Midbrain (tissue), 1 donor: ENCODE results near the gene VMO1.
A peak's percentile ranks its signal among the peaks of the same experiment; 100 is the strongest.

Experiments used
- DNase-seq: peaks from one replicate; lab custom pipeline; 2025; lab: John Stamatoyannopoulos, UW

VMO1 gene

DNA sequence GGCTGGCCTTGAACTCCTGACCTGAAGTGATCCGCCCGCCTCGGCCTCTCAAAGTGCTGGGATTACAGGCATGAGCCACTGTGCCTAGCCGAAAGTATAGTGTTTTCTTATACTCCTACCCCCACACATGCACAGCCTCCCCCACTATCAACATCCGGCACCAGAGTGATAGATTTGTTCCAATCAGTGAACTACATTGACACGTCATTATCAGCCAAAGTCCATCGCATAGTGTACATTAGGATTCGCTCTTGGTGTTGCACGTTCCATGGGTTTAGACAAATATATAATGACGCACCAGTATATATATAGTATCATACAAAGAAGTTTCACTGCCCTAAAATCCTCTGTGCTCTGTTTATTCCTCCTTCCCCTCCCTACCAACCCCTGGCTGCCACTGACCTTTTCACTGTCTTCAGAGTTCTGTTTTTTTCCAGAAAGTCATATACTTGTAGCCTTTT lies 26.4 kb downstream of the VMO1 start:
- DNase-seq = no peak

DNA sequence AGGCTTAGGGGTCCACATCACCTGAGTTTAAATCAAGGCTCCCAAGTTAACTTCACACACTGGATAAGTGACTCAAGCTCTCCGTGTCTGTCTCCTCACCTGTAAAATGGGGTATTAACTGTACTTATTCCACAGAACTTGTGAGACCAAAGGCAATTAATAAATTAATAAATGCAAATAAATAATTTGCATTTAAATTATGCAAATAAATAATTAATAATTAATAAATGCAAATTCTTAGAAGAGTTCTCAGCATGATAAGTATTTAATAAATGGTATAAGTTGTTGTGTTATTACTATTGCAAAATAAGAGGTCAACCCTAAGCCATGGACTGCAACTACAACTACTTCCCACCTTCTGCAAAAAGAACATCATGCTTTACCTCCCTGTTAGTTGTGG lies 32.8 kb downstream of the VMO1 start:
- no peak for DNase-seq

DNA sequence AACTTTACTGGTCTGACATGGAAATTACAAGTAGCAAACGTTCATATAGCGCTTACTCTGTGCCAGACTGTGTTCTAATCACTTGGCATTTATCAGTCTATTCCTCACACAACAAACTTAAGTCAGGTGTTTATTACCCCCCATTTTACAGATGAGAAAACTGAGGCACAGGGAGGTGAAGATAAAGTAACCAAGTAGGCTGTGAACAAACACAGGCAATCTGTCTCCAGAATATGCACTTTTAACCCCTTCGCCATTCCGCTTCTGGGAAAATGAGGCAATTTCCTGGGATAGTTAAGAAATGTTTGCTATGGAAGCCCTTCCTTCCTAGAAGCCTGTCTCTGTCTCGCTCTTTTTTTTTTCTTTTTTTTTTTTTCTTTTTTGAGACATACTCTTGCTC lies 34.2 kb downstream of the VMO1 start:
- no peak for DNase-seq

DNA sequence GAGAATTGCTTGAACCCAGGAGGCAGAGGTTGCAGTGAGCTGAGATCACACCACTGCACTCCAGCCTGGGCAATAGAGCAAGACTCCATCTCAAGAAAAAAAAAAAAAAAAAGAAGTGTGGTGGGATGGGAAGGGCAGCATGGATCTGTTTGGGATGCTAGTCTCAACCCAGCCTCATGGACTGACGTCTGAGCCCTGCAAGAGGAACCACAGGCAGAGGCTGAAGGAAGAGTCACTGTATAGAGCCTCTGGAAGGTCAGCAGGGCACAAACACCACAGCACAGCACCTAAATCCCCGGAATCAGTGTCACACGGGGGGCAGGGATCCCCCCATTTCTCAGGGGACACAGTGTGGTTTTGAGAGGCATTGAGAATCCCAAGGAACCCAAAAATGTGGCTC lies 35.6 kb downstream of the VMO1 start:
- no peak for DNase-seq

DNA sequence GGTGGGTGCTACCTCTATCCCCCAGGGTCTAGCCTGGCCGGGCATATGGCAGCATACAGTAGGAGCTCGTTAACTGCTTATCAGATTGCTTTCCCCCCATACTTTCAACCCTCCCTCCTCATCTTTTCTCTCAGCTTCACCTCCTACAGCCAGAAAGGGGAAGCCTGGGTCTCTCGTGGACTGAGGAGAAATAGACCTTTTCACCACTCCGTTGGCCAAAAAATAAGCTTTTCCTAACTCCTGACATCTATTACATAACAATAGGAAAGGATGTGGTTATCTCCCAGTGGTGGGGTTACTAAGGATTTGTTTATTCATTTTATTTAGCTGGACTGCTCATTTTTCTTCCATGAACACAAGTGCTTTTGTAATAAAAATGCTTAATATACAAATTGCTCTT lies 37.5 kb downstream of the VMO1 start:
- DNase-seq = no peak

DNA sequence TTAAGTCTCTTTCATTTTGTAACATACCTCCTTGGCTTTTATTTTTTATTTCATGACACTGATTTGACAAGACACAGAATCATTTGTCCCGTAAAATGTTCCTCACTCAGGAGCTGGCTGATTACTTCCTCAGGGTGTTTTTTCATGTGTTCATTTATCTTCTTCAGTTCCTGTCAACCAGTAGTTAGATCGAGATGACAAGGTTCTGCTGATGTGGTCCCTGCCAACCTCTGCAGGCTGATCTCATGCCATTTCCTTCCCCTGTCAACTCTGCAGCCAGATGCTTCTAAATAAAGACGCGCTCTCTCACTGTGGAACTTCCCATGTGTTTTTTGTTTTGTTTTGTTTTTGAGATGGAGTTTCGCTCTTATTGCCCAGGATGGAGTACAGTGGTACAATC lies 38.3 kb downstream of the VMO1 start:
- no peak for DNase-seq

DNA sequence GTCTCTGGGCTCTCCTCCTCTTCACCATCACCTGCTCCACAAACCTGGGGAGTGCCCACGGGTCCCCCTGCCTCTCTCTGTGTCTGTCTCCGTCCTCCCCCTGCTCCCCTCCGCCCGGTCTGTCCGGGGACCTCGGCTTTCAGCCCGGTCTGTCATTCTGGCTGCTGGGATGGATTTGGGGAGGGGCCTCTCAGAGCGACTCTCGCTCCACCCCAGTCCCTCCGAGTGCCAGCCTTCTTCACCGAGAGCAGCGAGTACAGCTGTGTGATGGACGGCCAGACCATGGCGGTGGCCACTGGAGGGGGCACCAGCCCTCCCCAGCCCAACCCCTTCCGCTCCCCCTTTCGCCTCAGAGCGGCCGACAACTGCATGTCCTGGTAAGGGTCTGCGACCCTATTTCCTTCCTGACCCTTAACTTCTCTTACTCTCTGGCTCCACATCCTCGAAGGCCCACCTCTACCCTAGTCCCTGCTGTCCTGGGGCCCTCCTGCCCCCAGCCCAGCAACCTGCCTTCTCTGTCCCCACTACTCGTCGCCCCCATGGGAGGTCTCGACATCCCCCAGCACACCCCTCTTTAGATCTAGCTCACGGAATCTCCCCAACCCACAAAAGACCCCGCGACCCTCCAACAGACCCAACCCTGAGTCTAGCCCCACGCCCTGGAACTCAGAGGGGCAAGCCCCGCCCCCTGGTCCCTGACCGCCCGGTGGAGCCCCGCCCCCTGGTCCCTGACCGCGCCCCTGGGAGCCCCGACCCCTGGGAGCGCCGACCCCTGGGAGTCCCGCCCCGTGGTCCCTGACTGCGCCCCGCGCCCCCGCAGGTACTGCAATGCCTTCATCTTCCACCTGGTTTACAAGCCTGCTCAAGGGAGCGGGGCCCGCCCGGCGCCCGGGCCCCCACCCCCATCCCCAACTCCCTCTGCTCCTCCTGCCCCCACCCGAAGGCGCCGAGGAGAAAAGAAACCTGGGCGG lies 40.9 kb downstream of the VMO1 start:
- DNase-seq = no peak

DNA sequence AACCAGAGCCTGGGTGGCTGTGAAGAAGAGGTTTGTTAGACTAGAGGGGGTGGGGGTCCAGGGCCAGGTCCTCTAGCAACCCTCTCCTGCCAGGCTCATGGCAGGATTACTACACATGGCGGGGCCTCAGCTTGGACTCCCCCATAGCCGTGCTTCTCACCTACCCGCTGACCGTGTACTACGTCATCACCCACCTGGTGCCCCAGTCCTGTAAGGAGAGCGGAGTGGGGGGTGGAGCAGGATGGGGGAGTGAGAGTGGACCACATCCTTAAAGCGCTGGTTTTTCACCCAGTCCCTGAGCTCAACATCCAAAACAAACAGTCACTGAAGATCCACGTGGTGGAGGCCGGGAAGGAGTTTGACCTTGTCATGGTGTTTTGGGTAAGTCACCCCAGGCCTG lies 42.3 kb downstream of the VMO1 start:
- DNase-seq = no peak

DNA sequence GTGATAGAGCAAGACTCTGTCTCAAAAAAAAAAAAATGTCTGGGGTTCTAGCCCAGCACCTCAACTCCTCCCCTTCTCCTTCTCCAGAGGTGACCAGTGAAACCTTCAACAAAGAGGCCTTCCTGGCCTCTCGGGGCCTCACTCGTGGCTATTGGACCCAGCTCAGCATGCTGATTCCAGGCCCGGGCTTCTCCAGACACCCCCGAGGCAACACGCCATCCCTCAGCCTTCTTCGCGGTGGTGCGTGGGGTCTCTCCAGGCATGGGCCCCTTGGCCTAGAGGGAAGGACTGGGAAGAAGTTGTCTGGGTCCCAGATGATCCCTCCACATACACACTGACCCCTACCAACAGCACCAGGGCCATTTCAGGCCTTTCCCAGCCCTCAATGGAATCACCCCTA lies 42.9 kb downstream of the VMO1 start:
- no peak for DNase-seq

DNA sequence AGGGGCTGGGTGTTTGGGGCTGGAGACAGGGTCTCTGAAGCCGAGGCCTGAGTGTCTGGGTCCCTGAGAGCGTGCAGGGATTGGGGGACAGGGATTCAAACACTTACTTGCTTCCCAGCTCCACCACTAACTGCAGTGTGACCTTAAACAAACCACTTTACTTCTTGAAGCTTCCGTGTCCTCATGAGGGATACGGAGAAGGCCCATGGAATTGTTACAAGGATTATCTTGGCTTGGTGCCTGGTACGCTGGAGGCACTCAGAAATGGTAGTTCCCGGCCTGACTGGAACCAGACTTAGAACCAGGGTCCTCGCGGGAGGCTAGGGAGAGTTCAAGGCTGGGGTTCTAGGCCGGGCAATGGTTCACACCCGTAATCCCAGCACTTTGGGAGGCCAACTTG lies 43.5 kb downstream of the VMO1 start:
- no peak for DNase-seq

DNA sequence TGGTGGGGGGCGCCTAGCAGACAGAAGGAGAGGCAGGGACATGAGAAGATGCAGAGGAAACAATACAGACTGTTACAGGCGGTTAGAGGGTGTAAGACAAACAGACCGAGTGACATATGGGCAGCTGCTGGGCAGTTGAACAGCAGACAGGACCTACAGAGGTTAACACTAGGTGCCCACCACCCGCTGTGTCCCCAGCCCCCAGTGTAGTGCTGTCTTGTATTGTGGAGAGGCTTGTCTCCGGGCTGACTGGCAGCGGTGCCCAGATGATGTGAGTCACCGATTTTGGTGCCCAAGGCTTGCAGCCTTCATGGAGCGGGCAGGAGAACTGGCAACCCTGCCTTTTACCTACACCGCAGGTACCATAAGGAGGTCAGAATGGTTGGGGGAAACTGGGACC lies 44.0 kb downstream of the VMO1 start:
- DNase-seq = no peak

DNA sequence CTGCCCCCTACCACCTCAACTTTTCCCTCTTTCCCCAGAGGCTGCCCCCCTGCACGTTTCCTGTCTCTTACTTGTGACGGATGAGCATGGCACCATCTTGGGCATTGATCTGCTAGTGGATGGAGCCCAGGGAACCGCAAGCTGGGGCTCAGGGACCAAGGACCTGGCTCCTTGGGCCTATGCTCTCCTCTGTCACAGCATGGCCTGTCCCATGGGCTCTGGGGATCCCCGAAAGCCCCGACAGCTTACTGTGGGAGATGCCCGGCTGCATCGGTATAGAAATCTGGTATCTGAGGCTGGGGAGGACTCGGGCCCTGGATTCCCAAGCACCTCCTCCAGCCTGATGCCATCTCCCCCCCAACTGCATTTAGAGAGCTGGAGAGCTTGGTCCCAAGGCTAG lies 44.6 kb downstream of the VMO1 start:
- no peak for DNase-seq

DNA sequence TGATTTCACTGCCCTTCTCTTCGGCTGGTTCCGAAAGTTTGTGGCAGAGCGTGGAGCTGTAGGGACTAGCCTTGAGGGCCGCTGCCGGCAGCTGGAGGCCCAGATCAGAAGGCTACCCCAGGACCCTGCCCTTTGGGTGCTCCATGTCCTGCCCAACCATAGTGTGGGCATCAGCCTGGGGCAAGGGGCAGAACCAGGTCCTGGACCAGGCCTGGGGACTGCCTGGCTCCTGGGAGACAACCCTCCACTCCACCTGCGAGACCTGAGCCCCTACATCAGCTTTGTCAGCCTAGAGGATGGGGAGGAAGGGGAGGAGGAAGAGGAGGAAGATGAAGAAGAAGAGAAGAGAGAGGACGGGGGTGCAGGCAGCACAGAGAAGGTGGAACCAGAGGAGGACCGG lies 45.6 kb downstream of the VMO1 start:
- no peak for DNase-seq

DNA sequence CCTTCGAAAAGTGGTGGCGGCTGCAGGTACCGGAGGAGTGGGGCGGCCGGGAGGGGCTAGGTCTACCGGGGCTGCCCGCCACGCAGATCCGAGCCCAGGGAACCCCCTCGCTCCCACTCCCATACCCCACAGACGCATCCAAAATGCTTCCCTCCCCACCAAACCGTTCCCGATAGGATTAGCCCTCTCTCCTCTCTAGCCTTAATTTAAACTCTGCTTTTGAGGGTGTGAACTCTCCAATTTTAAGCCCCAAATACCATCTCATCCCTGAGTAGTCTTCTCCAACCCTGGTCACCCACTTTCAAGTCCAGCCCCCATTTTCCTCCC lies 46.2 kb downstream of the VMO1 start:
- no peak for DNase-seq

DNA sequence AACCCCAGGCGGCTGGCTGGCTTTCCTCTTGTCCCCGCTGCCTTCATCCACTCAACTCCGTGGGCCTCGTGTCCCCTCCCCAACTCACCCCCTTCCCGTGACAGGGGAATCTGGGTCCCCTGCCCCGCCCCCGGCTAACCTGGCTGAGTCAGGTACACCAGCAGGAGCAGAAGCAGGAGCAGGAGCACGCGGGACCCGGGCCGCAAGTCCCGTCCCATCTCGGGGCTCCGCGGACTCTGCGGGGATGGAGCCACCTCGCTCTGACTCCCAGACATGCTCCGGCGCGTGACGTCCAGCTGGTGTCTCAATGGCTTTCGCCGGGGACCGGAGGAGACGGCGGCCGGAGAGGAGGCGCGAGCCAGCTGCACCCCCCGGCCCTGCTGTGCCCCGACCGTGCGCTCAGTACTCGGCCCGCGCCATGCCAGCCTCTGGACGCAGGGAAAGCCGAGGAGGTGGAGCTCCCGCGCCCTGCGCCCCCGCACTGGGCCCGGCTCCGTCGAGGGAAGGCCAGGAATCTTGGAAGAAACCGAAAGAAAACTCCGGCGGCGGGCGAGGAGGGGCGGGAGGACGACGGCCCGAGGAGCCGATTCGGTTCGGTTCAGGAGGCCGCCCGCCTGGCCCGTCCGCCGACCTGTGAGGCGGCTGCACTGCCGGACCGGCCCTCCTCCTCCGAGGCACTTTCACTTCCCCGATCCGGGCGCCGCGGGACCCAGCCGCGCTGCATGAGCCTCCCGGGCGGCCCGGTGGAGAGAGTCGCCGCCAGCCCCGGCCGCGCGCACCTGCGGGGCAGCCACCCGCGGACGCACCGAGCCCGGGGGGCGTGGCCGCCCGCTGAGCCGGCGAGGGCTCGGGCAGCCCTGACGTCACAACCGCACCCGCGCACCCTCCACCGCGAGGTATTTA lies 46.8 kb downstream of the VMO1 start, which contains the start of the genes CXCL16 and ZMYND15:
Gene CXCL16, minus strand, starts transcription at position 807 of the 903 bp plus-strand sequence. Its CDS starts 589 bp downstream, at position 218.
Gene ZMYND15, plus strand, starts transcription at position 712 of the 903 bp plus-strand sequence. CDS start 716 bp downstream, outside the sequence.
- DNase-seq = no peak

DNA sequence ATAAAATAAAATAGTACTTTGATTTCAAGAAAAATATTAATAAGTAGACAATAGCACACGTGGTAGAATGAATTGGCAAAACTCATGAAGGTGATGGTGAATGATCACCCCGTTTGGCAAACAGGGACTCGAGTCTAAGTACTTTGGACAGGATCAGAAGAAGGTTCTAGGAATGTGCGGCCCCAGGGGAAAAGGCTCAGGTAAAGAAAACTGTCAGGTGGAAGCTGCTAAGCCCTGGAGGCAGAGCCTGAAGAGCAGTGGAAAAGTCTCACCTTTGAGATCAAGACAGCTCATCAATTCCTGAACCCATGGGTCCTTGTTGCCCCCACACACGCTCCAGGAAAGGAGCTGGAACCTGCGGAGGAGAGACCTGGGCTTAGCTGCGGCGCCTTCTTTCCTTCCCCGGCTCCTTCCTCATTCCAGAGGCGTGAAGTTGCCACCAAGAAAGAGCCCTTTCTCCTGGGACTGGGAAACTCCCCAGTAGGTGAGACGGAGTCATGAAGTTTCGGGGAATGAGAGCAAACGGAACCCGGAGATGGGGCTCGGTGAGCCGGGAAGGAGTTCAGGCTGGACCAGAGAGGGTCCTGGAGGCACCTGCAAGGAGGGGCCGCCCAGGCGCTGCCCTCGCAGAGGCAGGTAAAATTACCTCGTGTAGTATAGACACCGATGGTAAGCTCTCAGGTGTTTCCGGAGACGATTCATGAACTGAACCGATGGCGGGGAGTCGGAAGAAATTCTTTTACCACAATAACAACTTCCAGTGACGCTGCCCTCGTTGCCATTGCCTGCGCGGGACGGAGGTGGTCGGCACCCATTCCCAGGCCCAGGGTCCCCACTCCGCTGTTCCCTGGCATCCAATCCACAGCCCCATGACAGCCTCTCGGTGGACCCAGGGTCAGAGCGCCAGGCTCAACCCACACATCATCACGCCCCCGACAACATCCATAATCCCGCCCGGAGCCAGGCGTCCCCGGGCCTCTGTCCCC lies 47.7 kb downstream of the VMO1 start:
- no peak for DNase-seq

DNA sequence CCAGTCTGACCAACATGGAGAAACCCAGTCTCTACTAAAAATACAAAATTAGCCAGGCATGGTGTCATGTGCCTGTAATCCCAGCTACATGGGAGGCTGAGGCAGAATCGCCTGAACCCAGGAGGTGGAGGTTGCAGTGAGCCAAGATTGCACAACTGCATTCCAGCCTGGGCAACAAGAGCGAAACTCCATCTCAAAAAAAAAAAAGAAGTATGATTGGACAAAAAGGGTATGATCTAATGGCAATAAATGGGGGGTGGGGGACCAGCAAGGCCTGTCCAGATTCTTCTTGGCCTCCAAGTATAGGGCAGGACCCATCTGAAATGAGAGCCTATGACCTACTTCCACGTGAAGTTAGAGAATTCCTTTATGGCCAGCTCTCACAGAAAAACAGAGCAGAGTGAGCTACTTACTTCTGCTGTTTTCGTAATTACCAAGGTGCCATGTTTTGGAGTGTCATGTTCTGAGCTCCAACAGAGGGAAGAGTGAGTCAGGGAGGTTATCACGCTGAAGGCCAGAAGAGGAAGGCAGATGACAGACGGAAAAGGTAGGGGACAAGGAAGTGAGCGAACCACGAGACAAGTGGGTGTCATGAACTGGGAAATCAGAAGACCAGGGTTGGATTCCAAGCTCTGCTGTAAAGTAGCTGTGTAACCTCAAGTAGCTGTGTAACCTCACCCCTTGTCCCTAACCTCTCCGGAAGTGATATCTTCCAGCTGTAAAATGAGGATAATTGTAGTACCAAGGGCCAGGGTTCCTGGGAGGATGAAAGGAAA lies 50.1 kb downstream of the VMO1 start:
- DNase-seq = peak; percentile 32
